ENCODE results near the gene GDF7.

DNA sequence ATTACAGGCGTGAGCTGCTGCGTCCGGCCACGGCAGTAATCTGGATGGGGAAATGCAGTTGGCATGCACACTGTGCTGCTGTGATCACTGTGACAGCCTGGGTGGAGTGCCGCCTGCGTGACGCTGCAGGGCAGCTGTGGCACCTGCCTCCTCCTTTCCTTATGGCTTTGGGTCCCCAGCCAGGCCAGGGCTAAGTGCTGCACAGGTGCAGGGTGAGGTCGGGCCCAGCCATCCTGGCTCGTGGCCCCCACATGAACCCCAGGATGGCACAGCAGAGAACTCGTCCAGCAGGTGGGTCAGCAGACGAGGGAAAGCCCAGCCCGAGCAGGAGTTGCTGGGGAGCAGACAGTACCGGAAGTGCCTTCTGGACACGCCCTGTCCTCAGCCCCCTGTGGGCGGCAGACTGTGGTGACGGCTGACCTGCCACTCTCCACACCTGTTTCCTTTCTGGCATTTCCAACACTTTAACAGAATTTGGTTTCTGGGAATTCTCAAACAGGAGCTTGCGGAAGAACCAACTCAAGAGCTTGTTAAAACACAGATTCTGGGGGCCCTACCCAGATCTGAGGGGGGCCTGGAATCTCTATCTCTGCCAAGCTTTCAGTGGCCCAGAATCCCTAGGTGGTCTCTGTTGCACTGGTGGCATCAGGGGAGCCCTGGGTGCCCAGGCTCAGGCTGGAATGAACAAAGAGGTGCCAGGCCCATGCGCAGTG, 33.0 kb upstream of the GDF7 start:
- no peak for TF ChIP-seq POLR2A (IDR thresholded peaks at IDR 0.05)
- TF ChIP-seq, protein P1, sequence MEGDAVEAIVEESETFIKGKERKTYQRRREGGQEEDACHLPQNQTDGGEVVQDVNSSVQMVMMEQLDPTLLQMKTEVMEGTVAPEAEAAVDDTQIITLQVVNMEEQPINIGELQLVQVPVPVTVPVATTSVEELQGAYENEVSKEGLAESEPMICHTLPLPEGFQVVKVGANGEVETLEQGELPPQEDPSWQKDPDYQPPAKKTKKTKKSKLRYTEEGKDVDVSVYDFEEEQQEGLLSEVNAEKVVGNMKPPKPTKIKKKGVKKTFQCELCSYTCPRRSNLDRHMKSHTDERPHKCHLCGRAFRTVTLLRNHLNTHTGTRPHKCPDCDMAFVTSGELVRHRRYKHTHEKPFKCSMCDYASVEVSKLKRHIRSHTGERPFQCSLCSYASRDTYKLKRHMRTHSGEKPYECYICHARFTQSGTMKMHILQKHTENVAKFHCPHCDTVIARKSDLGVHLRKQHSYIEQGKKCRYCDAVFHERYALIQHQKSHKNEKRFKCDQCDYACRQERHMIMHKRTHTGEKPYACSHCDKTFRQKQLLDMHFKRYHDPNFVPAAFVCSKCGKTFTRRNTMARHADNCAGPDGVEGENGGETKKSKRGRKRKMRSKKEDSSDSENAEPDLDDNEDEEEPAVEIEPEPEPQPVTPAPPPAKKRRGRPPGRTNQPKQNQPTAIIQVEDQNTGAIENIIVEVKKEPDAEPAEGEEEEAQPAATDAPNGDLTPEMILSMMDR (IDR thresholded peaks at IDR 0.05 in 8 of 11, conservative IDR thresholded peaks at IDR 0.05 in 3 of 11), result no peak
